8988T (cell line): Measurements from ENCODE around the gene AGPAT3.

Experiments used
- DNase-seq: peaks from one replicate; pipeline ENCODE4 v3.0.0; 2011

AGPAT3 gene

GRCh38 chr21:43865540-43866259 is 677 bp downstream of the AGPAT3 start:
- DNase-seq, result peak; percentile 49

- peak; percentile 32 for DNase-seq
These were observed 1.2 kb downstream of the AGPAT3 start for GRCh38 chr21:43866260-43866629.

DNA sequence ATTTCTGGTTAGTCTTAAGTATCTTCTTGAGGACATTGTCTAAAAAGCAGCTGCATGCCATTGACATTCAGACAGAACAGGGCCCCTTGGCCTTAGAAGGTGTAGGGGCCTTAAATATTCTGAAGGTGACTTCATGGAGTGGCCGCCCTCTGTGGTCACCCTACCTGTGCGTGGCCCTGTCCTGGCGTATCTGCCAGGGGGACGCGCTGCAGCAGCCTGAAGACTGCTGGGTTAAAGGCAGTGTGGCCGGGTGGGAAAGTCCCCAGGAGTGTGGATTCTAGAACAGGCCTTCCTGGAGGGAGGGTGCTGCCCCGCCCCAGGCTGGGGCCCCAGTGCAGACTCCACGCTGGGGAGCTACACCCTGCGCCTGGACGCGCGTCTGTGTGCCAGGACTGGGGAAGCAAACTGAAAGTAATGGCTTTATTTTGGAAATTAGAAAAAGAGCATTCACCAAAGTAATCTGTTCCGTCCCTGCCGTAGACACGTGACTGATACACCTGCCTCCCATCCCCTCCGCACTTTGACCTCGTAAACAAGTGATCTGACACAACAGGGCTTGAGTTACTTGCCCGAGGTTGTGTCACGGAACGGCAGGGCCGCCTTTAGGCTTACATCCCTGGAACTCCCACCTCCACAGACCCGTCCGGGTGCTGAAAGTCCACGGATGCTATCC is 1.8 kb downstream of the AGPAT3 start:
- DNase-seq, result peak; percentile 35

DNA sequence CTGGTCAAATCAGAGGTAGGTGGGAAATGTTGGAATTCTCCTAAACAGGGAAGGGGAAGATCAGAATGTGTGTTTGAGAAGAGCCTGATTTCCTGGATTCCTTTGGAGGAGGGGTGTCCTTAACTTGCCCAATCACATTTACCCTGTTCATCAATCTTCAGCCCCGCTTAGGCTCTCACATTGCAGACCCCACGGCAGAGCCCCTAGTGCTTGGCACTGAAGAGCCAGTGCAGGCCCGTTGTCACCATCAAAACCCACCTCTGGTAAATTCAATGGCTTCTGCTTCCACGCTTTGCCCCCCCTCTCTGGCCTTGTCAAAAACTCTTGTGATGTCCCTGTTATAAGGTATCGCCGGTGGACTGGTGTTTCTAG is 2.3 kb downstream of the AGPAT3 start:
- no peak for DNase-seq

- no peak for DNase-seq
These were observed 2.9 kb downstream of the AGPAT3 start for GRCh38 chr21:43867948-43868347.

DNA sequence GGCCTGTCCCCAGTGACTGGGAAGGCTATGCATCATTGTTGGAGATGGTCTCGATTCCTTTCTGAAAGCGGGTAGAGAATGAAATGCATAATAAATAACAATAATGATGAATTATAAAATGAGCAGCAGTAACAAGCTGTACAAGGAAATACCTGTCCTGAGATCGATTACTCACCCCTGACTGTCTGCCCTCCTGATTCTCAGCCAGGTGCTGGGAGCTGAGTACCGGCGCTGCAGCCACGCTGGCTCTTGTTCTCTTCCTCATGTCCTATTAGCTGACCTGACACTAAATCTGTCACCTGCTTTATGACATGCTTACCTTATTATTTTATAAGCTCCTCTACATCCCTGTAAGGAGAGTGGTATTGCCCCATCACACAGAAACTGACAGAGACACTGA is 3.4 kb downstream of the AGPAT3 start:
- no peak for DNase-seq

- DNase-seq, result no peak
These were observed 4.7 kb downstream of the AGPAT3 start for GRCh38 chr21:43869486-43870325.

- no peak for DNase-seq
These were observed 6.5 kb downstream of the AGPAT3 start for GRCh38 chr21:43871487-43871886.

DNA sequence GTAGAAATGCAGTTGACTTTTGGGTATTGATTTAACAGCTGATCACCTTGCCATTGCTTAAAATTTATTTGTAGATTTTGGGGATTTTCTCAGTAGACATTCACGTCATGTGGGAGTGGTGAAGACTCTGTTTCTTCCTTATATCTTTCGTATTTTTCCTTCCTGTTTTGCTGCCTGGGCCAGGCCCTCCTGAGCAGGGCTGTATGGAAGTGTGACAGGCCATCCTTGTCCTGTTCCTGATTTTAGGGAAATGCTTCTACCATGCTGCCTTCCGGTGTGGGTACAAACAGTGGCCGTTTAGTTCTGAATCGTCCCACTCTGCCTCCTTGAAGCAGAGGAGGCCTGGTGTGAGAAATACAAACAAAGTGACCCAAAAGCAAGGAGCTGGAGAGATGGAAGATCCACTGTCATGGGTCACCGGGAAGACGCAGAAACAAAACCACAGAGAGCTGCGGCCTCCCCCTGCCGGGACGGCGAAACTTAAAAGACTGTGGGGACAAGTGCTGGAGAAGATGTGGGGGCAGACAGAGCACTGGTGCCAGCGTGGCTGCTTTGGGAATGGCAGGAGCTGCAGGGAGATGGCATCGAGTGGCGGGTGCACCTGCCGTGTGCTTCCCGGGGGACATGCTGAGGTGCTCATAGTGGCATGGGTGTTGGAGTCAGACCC is 7.6 kb downstream of the AGPAT3 start:
- DNase-seq, result no peak

- no peak for DNase-seq
These were observed 8.7 kb downstream of the AGPAT3 start for GRCh38 chr21:43873673-43874072.

GRCh38 chr21:43874085-43874805 is 9.2 kb downstream of the AGPAT3 start:
- no peak for DNase-seq

GRCh38 chr21:43876605-43877004 is 11.6 kb downstream of the AGPAT3 start:
- no peak for DNase-seq

DNA sequence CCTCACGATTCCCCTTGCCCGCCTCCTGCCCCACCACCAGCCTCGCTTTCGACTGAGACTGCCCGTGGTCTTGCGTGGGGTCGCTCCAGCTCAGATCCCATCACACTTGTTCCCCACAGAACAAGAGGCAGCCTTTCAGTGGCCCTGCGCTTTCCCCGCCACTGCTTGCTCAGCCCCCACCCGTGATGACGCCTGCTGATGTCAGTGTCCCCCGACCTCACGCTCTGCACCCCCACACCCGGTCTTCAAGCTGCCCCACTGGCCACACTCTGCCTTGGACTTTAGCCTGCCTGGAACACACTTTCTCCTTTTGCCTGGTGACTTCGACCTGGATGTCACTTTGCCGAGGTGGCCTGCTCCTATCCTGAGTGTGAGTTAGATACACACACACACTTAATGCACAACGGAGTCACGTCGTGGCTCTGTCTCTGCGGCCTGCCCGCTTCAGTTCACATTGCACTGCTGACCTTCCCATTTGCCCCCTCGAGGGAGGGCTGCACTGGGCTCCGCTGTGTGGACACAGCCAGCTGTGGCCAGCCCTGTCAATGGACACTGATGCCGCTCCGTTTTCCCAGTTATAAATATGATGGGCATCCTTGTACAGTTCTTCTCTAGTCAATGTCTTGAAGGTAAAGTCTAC is 13.0 kb downstream of the AGPAT3 start:
- no peak for DNase-seq

DNA sequence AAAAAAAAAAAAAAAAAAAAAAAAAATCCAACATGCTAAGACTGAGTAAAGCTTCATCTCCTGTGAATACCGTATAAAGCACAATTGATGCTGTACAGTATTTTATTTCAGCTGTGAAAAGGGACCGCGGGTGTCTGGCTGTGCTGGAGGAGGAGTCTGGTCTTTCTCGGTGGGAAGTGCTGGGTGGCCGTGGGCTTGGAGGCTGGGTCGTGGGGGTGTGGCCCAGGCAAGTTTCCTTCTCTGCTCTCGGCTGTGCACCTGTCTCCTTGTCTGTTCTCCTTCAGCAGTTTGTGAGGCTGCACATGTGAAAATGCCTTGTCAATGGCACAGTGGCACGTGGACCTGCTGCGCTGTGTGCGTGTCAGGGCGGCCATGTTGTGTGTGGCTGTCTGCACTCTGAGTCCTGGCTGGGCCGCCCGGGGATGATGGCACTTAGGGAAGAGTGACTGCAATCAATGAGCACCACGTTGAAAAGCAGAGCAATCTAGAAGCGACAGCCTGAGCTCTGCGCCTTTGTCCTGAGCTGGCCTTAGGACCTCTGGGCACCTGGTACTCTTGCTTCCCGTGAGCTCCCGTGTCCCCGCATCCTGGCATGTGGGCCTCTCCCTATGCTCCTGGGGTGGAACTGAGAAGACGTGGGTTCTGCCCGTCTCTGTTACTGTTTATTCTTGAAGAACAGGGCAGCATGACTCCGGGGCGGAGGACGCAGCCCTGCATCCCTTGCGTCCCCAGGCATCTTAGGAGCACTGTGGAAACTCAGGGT is 14.5 kb downstream of the AGPAT3 start:
- no peak for DNase-seq

DNA sequence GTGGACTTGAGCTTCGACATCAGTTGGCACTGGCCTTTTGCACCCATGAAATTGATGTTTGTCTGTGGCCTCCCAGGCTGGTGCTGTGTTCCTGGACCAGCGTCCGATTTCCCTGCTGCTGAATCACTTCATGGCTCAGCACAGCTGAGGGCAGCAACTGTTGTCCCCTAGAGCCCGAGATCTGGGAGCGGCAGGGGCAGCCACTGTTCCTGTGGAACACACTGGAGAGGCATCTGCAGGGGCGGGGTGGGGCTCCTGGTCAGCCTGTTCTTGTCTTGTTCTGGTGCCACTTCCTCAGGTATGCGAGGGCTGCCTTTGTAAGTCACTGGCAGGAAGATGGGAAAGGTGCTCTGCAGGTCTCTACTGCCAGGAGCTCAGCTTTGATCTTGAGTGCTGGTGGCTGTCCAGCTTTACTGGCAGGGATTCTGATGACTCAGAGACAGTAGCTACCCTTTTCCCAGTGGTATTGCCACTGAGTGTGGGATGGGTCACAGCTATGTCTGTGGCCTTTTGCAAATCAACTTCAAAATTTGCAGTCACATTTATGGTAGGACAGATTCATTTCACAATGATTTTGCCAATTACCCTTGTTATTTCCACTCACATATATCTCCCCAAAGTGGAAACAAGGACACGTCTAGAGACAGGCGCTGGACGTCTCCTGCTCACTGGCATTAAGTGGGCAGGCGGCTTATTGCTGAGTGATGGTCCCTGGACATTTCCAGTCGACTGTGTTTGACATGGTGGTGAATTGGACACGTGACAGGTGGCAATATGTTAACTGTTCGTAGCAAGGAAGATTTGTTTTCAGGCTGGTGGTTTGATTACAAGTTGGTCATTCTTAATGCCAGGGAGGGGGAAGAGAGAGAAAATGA is 15.3 kb downstream of the AGPAT3 start:
- DNase-seq, result no peak

- DNase-seq, result no peak
These were observed 16.3 kb downstream of the AGPAT3 start for GRCh38 chr21:43881283-43881682.

DNA sequence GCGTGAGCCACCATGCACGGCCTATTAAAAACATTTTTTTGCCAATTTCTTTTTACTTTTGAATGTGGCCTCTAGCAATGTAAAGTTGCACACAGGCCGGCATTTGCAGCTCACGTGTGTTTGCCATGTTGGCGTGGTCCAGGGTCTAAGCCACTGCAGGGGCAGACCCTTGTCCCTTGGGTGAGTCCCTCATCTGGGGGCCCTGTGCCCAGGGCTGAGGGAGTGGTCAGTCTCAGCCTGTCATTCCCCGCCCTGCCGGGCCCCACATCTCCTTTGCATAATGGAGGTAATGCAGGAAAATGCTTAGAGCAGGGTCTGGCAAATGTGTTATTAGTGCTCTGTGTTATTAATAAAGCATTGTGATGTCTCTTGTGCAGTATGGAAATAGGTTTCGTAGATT is 16.9 kb downstream of the AGPAT3 start:
- no peak for DNase-seq

DNA sequence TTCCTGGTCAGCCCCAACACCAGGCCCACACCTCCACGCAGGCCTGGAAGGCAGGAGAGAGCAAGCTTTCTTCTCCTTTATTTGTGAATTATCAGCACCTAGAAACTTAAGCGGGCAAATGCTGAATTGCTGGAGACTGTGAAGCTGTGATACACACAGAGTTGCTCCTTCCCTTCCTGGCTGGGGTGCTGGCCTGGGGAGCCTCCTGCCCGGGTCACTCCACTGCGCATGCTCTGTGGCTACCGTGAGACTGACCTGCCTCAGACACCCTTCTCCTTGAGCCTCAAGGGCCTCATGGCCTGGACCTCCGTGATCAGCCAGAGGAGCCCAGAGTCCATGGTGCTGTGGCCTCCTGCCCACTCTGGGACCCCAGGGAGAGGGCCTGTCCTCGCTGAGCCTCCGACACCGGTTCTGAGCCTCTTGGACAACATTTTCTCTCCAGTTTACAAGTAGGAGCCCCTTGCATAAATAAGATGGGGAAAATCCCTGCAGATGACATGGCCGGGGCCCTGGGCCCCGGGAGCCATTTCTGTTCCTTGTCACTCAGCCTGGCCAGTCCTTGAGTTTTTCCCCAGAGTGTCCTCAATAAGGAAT is 18.0 kb downstream of the AGPAT3 start:
- no peak for DNase-seq

DNA sequence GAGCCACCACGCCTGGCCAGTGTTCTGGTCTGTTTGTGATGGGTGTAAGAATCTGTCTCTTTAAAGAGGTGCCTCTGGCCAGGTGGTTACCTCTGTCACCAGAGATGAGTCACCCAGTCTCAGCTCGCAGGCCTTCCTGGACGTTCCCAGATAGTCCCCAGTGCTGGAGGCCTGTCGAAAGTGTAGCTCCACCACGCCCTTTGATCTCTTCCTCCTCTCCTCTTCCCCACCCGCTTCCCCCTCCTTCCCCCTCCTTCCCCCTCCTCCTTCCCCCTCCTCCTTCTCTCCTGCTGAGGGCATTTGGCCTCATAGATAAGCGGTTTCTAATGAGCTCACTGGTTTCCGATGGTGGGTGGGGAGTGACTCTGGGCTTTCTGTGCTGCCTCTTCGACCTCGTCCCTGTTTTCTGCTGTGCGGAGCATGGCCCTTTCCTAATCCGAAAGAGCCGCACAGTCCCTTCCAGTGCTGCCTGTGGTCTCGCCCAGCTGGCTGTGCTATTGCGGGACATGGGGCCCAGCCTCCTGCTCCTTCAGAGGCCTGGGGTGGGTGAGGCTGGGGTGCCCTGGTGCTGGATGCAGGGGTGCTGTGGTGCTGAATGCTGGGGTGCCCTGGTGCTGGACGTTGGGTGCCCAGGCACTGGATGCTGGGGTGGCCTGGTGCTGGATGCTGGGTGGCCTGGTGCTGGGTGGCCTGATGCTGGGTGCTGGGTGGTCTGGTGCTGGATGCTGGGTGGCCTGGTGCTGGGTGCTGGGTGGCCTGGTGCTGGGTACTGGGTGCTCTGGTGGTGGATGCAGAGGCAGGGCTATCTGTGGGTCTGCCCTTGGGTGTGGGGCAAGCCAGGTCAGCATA is 19.2 kb downstream of the AGPAT3 start:
- no peak for DNase-seq
